H9 (cell line): Measurements from ENCODE around the gene MYO1C. TPM values are rescaled to one million over a fixed set of nuclear protein-coding genes. Genes with fewer than 3 reads are reported as not detected.

Experiments used
- DNase-seq: peaks from one replicate; pipeline ENCODE4 v3.0.0-alpha.2; 2017
- H2AFZ ChIP-seq: one replicate; pipeline ENCODE4 v1.6.1; 2013; ENCODE audit warnings: mild to moderate bottlenecking, low read length, control low read depth, moderate library complexity
- H2AK5ac ChIP-seq: 2 replicates; pipeline ENCODE4 v1.6.1; 2013; ENCODE audit warnings: low read length, control low read depth, mixed read lengths; ENCODE audit not compliant: insufficient read length
- H2BK120ac ChIP-seq: one replicate; pipeline ENCODE4 v1.6.1; 2013; ENCODE audit warnings: low read depth, mild to moderate bottlenecking, low read length, control low read depth, inconsistent platforms; ENCODE audit not compliant: poor library complexity, severe bottlenecking
- H2BK12ac ChIP-seq: 2 replicates; pipeline ENCODE4 v1.6.1; 2013; ENCODE audit warnings: low read length, control low read depth, mixed read lengths, low read depth; ENCODE audit not compliant: insufficient read length
- H2BK15ac ChIP-seq: 2 replicates; pipeline ENCODE4 v1.6.1; 2013; ENCODE audit warnings: low read depth, low read length, control low read depth
- H2BK20ac ChIP-seq: one replicate; pipeline ENCODE4 v1.6.1; 2013; ENCODE audit warnings: low read depth, mild to moderate bottlenecking, low read length, control low read depth, inconsistent platforms; ENCODE audit not compliant: poor library complexity, severe bottlenecking
- H2BK5ac ChIP-seq: 2 replicates; pipeline ENCODE4 v1.6.1; 2013; ENCODE audit warnings: low read length, control low read depth, mixed read lengths; ENCODE audit not compliant: insufficient read length
- H3K14ac ChIP-seq: 2 replicates; pipeline ENCODE4 v1.6.1; 2013; ENCODE audit warnings: low read length, control low read depth; ENCODE audit not compliant: insufficient read depth
- H3K18ac ChIP-seq: 2 replicates; pipeline ENCODE4 v1.6.1; 2013; ENCODE audit warnings: low read depth, mild to moderate bottlenecking, mixed read lengths, low read length, control low read depth; ENCODE audit not compliant: insufficient read length
- H3K23ac ChIP-seq: 2 replicates; pipeline ENCODE4 v1.6.1; 2013; ENCODE audit warnings: low read length, control low read depth, mixed read lengths, low read depth; ENCODE audit not compliant: insufficient read length
- H3K23me2 ChIP-seq: 2 replicates; pipeline ENCODE4 v1.6.1; 2013; ENCODE audit warnings: low read depth, mild to moderate bottlenecking, mixed read lengths, low read length, control low read depth; ENCODE audit not compliant: insufficient read length, poor library complexity, severe bottlenecking
- H3K27ac ChIP-seq: 2 replicates; pipeline ENCODE4 v1.5.1; 2013; ENCODE audit warnings: low read length, control low read depth, mixed read lengths, low read depth; ENCODE audit not compliant: insufficient read length
- H3K27me3 ChIP-seq: 2 replicates; pipeline ENCODE4 v1.6.1; 2013; ENCODE audit warnings: low read length, control low read depth, inconsistent platforms; ENCODE audit not compliant: insufficient read depth
- H3K4ac ChIP-seq: 2 replicates; pipeline ENCODE4 v1.6.1; 2013; ENCODE audit warnings: low read depth, mild to moderate bottlenecking, control low read depth, inconsistent platforms, low read length, moderate library complexity
- H3K4me1 ChIP-seq: 2 replicates; pipeline ENCODE4 v1.6.1; 2013; ENCODE audit warnings: low read length, control low read depth, inconsistent platforms; ENCODE audit not compliant: insufficient read depth
- H3K4me2 ChIP-seq: 2 replicates; pipeline ENCODE4 v1.6.1; 2013; ENCODE audit warnings: low read length, control low read depth, mixed read lengths; ENCODE audit not compliant: insufficient read length, insufficient read depth
- H3K56ac ChIP-seq: 2 replicates; pipeline ENCODE4 v1.6.1; 2013; ENCODE audit warnings: low read depth, mild to moderate bottlenecking, mixed read lengths, low read length, control low read depth; ENCODE audit not compliant: insufficient read length
- H3K79me1 ChIP-seq: 2 replicates; pipeline ENCODE4 v1.6.1; 2013; ENCODE audit warnings: low read depth, mild to moderate bottlenecking, moderate library complexity, low read length, control low read depth, inconsistent platforms; ENCODE audit not compliant: insufficient read depth, poor library complexity, severe bottlenecking
- H3K79me2 ChIP-seq: 2 replicates; pipeline ENCODE4 v1.6.1; 2013; ENCODE audit warnings: low read length, control low read depth, inconsistent platforms; ENCODE audit not compliant: insufficient read depth
- H3K9ac ChIP-seq: 2 replicates; pipeline ENCODE4 v1.6.1; 2013; ENCODE audit warnings: low read length, control low read depth, mixed read lengths; ENCODE audit not compliant: insufficient read length; ENCODE audit errors: extremely low read depth
- H3K9me3 ChIP-seq: one replicate; pipeline ENCODE4 v1.6.1; 2013; ENCODE audit warnings: low read depth, low read length, inconsistent platforms; ENCODE audit not compliant: control insufficient read depth
- H3T11ph ChIP-seq: one replicate; pipeline ENCODE4 v1.6.1; 2013; ENCODE audit warnings: mild to moderate bottlenecking, low read length, control low read depth, inconsistent platforms
- H4K20me1 ChIP-seq: one replicate; pipeline ENCODE4 v1.6.1; 2013; ENCODE audit not compliant: control insufficient read depth, insufficient read length, insufficient read depth
- H4K5ac ChIP-seq: 2 replicates; pipeline ENCODE4 v1.6.1; 2013; ENCODE audit warnings: low read depth, mild to moderate bottlenecking, mixed read lengths, low read length, control low read depth; ENCODE audit not compliant: insufficient read length
- H4K8ac ChIP-seq: replicated peaks from 2 replicates; pipeline ENCODE4 v1.6.1; 2013; ENCODE audit warnings: low read length, control low read depth, mixed read lengths, low read depth; ENCODE audit not compliant: insufficient read length
- H4K91ac ChIP-seq: 2 replicates; pipeline ENCODE4 v1.6.1; 2013; ENCODE audit warnings: low read depth, mild to moderate bottlenecking, moderate library complexity, mixed read lengths, low read length, control low read depth; ENCODE audit not compliant: insufficient read length
- H3K27ac Mint-ChIP-seq, 3 experiments: 2 replicates in 2 of 3; 3 replicates in 1 of 3; pipeline ENCODE4 v1.8.0; 2020 to 2021; ENCODE audit warnings: mixed read lengths in 3 of 3, mild to moderate bottlenecking in 1 of 3, moderate library complexity in 1 of 3
- H3K27me3 Mint-ChIP-seq: 2 replicates; pipeline ENCODE4 v1.8.0; 2021; ENCODE audit warnings: low read depth, mild to moderate bottlenecking, moderate library complexity, mixed read lengths
- H3K36me3 Mint-ChIP-seq, 3 experiments: 2 replicates in 2 of 3; 3 replicates in 1 of 3; pipeline ENCODE4 v1.8.0; 2020 to 2021; ENCODE audit warnings: low read depth in 3 of 3, mixed read lengths in 3 of 3; ENCODE audit not compliant: insufficient read depth in 1 of 3
- H3K4me1 Mint-ChIP-seq, 2 experiments: 2 replicates each; pipeline ENCODE4 v1.8.0; 2020; ENCODE audit warnings: mixed read lengths in 2 of 2
- H3K4me3 Mint-ChIP-seq, 2 experiments: 2 replicates in 1 of 2; 3 replicates in 1 of 2; pipeline ENCODE4 v1.8.0; 2020 to 2021; ENCODE audit warnings: mild to moderate bottlenecking in 2 of 2, mixed read lengths in 2 of 2, moderate library complexity in 1 of 2
- H3K9me3 Mint-ChIP-seq, 2 experiments: 2 replicates in 1 of 2; 3 replicates in 1 of 2; pipeline ENCODE4 v1.8.0; 2020; ENCODE audit warnings: mild to moderate bottlenecking in 2 of 2, mixed read lengths in 2 of 2, moderate library complexity in 1 of 2
- WGBS: extraction: QIAGEN DNeasy Blood & Tissue Kit; methylation state at CpG from one replicate; pipeline ENCODE4 v1.1.7; 2013; ENCODE audit warnings: missing lambda C conversion rate, low lambda C conversion rate, mixed read lengths; ENCODE audit not compliant: insufficient read length; ENCODE audit errors: extremely low coverage; 5-methylcytosine and 5-hydroxymethylcytosine counted together
- total RNA-seq: library from RNA; stranded (reverse); gene quantifications from 2 replicates; pipeline ENCODE4 v1.2.1, GENCODE V29; 2021
- TF ChIP-seq, protein P1 (sequence below): fragments of 200-600 bp; sonication (generic); conservative IDR thresholded peaks from 3 replicates; pipeline ENCODE4 v1.8.0; 2021; ENCODE audit warnings: antibody characterized with exemption, mild to moderate bottlenecking

MYO1C gene
- total RNA-seq, 1 experiment from 2014 or later: 86.5 TPM

DNA sequence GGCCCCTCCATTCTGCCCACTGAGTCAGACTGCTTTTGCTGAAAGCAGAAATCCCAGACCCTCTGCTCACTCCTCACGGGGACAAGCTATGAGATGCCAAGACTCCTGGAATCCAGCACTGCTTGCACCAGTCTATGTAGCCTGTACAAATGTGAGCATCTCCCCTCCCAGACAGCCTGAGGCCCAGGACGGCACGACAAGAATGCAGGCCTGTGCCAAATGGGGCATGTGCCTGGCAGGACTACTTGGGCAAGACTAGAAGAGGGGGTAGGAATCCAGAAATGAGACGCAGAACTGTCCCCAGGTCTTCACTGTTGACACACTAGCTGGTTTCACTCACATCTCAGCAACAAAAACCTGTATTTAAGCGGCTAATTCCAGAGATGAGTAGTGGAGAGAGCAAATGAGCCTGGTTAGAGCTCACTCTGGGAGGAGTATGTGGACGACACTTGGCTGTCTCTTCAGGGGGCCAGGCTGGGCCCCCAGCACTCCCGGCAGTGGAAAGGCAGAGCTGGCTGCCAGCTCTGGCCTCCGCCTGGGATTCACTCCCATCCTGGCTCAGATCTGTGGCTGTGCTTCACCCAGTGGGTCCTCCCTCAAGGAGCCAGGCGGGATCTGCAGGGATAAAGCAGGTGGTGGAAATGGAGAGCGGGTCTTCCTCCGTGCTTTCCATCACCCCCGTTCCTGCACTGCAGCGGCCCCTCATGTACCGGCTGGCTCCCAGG lies 2.9 kb upstream of the MYO1C start:
- no peak overlapping the region for H3K4me2 ChIP-seq
- no peak overlapping the region for H3K18ac ChIP-seq
- H3K27me3 ChIP-seq: no peaks in the 10 kb centered on the region
- no peaks in the 10 kb centered on the region for H3K9me3 ChIP-seq
- Mint-ChIP-seq H3K27me3 (no peaks in the 10 kb centered on the region), H3K36me3 (peaks cover 0 to 12% (median 3%) of the 10 kb centered on the region in 3 experiments; a peak in 3 of 7 replicates), H3K9me3 (no peaks in the 10 kb centered on the region), H3K4me1 (peaks cover 7 to 15% of the 10 kb centered on the region in 2 experiments), H3K4me3 (no peak overlapping the region), H3K27ac (no peak overlapping the region)
- H3K79me2 ChIP-seq: no peaks in the 10 kb centered on the region
- H4K20me1 ChIP-seq: no peaks in the 10 kb centered on the region
- WGBS: no CpG with 5 or more reads among the region's 14 CpGs
- H3K56ac ChIP-seq: no peak overlapping the region
- no peaks in the 10 kb centered on the region for H3K79me1 ChIP-seq
- no peak overlapping the region for H3T11ph ChIP-seq
- H2BK120ac ChIP-seq: no peak overlapping the region
- H2BK20ac ChIP-seq: no peak overlapping the region
- H3K14ac ChIP-seq: no peak overlapping the region
- H3K27ac ChIP-seq: no peak overlapping the region
- H4K5ac ChIP-seq: no peak overlapping the region
- no peak overlapping the region for H3K9ac ChIP-seq
- H3K23me2 ChIP-seq: peaks cover 12% of the 10 kb centered on the region
- no peak overlapping the region for H4K91ac ChIP-seq
- no peak overlapping the region for H2AK5ac ChIP-seq
- H4K8ac ChIP-seq: no peak overlapping the region
- no peak overlapping the region for H3K4ac ChIP-seq
- H2BK12ac ChIP-seq: no peak overlapping the region
- no peak overlapping the region for H2AFZ ChIP-seq
- no peak overlapping the region for H2BK5ac ChIP-seq
- no peak overlapping the region for H3K23ac ChIP-seq
- TF ChIP-seq, protein P1, sequence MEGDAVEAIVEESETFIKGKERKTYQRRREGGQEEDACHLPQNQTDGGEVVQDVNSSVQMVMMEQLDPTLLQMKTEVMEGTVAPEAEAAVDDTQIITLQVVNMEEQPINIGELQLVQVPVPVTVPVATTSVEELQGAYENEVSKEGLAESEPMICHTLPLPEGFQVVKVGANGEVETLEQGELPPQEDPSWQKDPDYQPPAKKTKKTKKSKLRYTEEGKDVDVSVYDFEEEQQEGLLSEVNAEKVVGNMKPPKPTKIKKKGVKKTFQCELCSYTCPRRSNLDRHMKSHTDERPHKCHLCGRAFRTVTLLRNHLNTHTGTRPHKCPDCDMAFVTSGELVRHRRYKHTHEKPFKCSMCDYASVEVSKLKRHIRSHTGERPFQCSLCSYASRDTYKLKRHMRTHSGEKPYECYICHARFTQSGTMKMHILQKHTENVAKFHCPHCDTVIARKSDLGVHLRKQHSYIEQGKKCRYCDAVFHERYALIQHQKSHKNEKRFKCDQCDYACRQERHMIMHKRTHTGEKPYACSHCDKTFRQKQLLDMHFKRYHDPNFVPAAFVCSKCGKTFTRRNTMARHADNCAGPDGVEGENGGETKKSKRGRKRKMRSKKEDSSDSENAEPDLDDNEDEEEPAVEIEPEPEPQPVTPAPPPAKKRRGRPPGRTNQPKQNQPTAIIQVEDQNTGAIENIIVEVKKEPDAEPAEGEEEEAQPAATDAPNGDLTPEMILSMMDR: no peak
- no peaks in the 10 kb centered on the region for H3K4me1 ChIP-seq
- H2BK15ac ChIP-seq: no peak overlapping the region
- DNase-seq: no peak
